Keratinocyte (primary cell): ENCODE data around the gene SEMA7A. TPM values are rescaled to one million over a fixed set of nuclear protein-coding genes. Genes with fewer than 3 reads are reported as not detected.
"Not testable (repeated sequence)": the region's sequence is repeated elsewhere in the genome, so short reads cannot be mapped to it uniquely, and the experiment has no call there.

Experiments
- DNase-seq: peaks from one replicate; pipeline ENCODE4 v3.0.0-alpha.2; 2011; ENCODE audit warnings: low read depth, missing footprints, low spot score
- FAIRE-seq: peaks from 2 replicates; lab custom pipeline; 2011; peaks lifted over from hg19 to GRCh38; lab: Jason Lieb, UNC
- H2AFZ ChIP-seq: 2 replicates; pipeline ENCODE4 v1.6.0; 2012; ENCODE audit warnings: low read length, control low read depth, inconsistent platforms; ENCODE audit not compliant: control insufficient read depth
- H3K27ac ChIP-seq: 2 replicates; pipeline ENCODE4 v1.5.1; 2011; ENCODE audit warnings: low read length; ENCODE audit not compliant: control insufficient read depth, insufficient read depth
- H3K27me3 ChIP-seq: 3 replicates; pipeline ENCODE4 v1.6.0; 2011; ENCODE audit warnings: low read length; ENCODE audit not compliant: control insufficient read depth, insufficient read depth; ENCODE audit errors: extremely low read depth
- H3K36me3 ChIP-seq, 2 experiments: 2 replicates in 1 of 2; 3 replicates in 1 of 2; pipeline ENCODE4 v1.5.1; 2011; ENCODE audit warnings: low read length in 2 of 2, mild to moderate bottlenecking in 1 of 2; ENCODE audit not compliant: control insufficient read depth in 2 of 2, insufficient read depth in 2 of 2; ENCODE audit errors: extremely low read depth in 1 of 2
- H3K4me1 ChIP-seq: 3 replicates; pipeline ENCODE4 v1.5.1; 2011; ENCODE audit warnings: low read length; ENCODE audit not compliant: control insufficient read depth, insufficient read depth; ENCODE audit errors: extremely low read depth
- H3K4me2 ChIP-seq: 3 replicates; pipeline ENCODE4 v1.6.0; 2011; ENCODE audit warnings: low read depth, low read length; ENCODE audit not compliant: control insufficient read depth, insufficient read depth; ENCODE audit errors: extremely low read depth
- H3K4me3 ChIP-seq, 3 experiments: fragments of 200-600 bp in 1 of 3; sonication (generic) in 1 of 3; 2 replicates in 2 of 3; 3 replicates in 1 of 3; pipeline ENCODE4 v1.5.1; 2011 to 2016; ENCODE audit warnings: low read length in 3 of 3, mild to moderate bottlenecking in 3 of 3, control low read depth in 2 of 3, inconsistent platforms in 1 of 3, low read depth in 1 of 3, mixed read lengths in 1 of 3, mixed run types in 1 of 3, moderate library complexity in 1 of 3; ENCODE audit not compliant: control insufficient read depth in 2 of 3, insufficient read depth in 2 of 3; ENCODE audit errors: extremely low read depth in 1 of 3
- H3K79me2 ChIP-seq: 2 replicates; pipeline ENCODE4 v1.6.0; 2012; ENCODE audit warnings: low read length; ENCODE audit not compliant: control insufficient read depth, insufficient read depth
- H3K9ac ChIP-seq: 3 replicates; pipeline ENCODE4 v1.6.0; 2011; ENCODE audit warnings: low read length; ENCODE audit not compliant: control insufficient read depth, insufficient read depth; ENCODE audit errors: extremely low read depth
- H3K9me1 ChIP-seq: 3 replicates; pipeline ENCODE4 v1.6.0; 2011; ENCODE audit warnings: low read length; ENCODE audit not compliant: control insufficient read depth, insufficient read depth; ENCODE audit errors: extremely low read depth
- H3K9me3 ChIP-seq: 2 replicates; pipeline ENCODE4 v1.5.1; 2012; ENCODE audit warnings: low read depth, low read length; ENCODE audit not compliant: control insufficient read depth
- H4K20me1 ChIP-seq: 3 replicates; pipeline ENCODE4 v1.6.0; 2011; ENCODE audit warnings: low read length; ENCODE audit not compliant: control insufficient read depth, insufficient read depth; ENCODE audit errors: extremely low read depth
- CTCF ChIP-seq, 3 experiments: IDR thresholded peaks in 1 of 3; conservative IDR thresholded peaks in 1 of 3; optimal IDR thresholded peaks in 1 of 3; 2 replicates in 2 of 3; 3 replicates in 1 of 3; pipeline versions ENCODE3 to v1.5.1; 2011; ENCODE audit warnings: low read length in 3 of 3, mild to moderate bottlenecking in 3 of 3, moderate library complexity in 2 of 3, control low read depth in 1 of 3, inconsistent platforms in 1 of 3; ENCODE audit not compliant: insufficient read depth in 2 of 3; ENCODE audit errors: extremely low read depth in 1 of 3
- EZH2 ChIP-seq: IDR thresholded peaks from one replicate; pipeline ENCODE4 v1.6.1; 2012; ENCODE audit warnings: inconsistent platforms, mild to moderate bottlenecking, low read length, moderate library complexity
- dilution Hi-C: fragments of 300-500 bp; cut with MboI; formaldehyde crosslinking; loops from one replicate; pipeline ENCODE4 v1.7.0; 2020; ENCODE audit warnings: low sequenced_read_pairs; ENCODE audit not compliant: extremely low pct_ligation_motif_present
- polyA plus RNA-seq, 5 experiments: library from polyadenylated mRNA; depleted of rRNA in 3 of 5; stranded (reverse) in 3 of 5; stranded (forward) in 1 of 5; unstranded in 1 of 5; fragments of >200 nt; gene quantifications; 1 replicate in 1 of 5; 2 replicates in 3 of 5; 3 replicates in 1 of 5; pipeline versions ENCODE4 v1.2.1 to v1.2.3, GENCODE V29; 2011 to 2012; ENCODE audit warnings: missing spikeins in 2 of 5, low read depth in 1 of 5, low replicate concordance in 1 of 5

SEMA7A gene
- polyA plus RNA-seq, 1 donor (not counting 4 experiments of a cell fraction or from before 2014, with no cell fraction given): 8.0 TPM

GRCh38 chr15:74471621-74472020 is 37.9 kb upstream of the SEMA7A start:
- H3K4me2 ChIP-seq, H3K36me3 ChIP-seq, FAIRE-seq, H3K4me1 ChIP-seq, DNase-seq, H4K20me1 ChIP-seq, dilution Hi-C loops, H3K9me3 ChIP-seq, H3K27ac ChIP-seq, H3K9ac ChIP-seq, H3K9me1 ChIP-seq, H3K4me3 ChIP-seq, H2AFZ ChIP-seq, H3K27me3 ChIP-seq, H3K79me2 ChIP-seq: not testable (repeated sequence)

GRCh38 chr15:74470631-74471395 is 37.1 kb upstream of the SEMA7A start:
- FAIRE-seq (no peak), DNase-seq (no peak)
- Histone ChIP-seq H3K4me3 (no peak overlapping the region), H3K9me1 (no peaks in the 10 kb centered on the region), H2AFZ (no peak overlapping the region), H3K9me3 (no peaks in the 10 kb centered on the region), H3K4me1 (no peaks in the 10 kb centered on the region), H4K20me1 (no peaks in the 10 kb centered on the region), H3K9ac (no peak overlapping the region), H3K36me3 (peaks cover 0 to 3% of the 10 kb centered on the region in 2 experiments), H3K79me2 (no peaks in the 10 kb centered on the region), H3K27me3 (no peaks in the 10 kb centered on the region), H3K27ac (no peak overlapping the region), H3K4me2 (no peak overlapping the region)
- TF ChIP-seq CTCF (optimal IDR thresholded peaks at IDR 0.05 in 1 of 3, IDR thresholded peaks at IDR 0.05 in 1 of 3, conservative IDR thresholded peaks at IDR 0.05 in 1 of 3; ENCODE audit: extremely low read depth in 1 of 3, insufficient read depth in 2 of 3, low read length in 3 of 3) (no peak), EZH2 (no peak)
- dilution Hi-C loops: no loop called here
